ENCODE data around the gene OR2T1.
"Not testable (repeated sequence)": the region's sequence is repeated elsewhere in the genome, so short reads cannot be mapped to it uniquely, and the experiment has no call there.

OR2T1 gene

GRCh38 chr1:248402748-248403147, at the start of gene OR2T1:
TSS of gene OR2T1 (plus strand) at chr1:248403048. CDS start at chr1:248406148, 3,100 bp downstream.
- DNase-seq (ENCODE audit: low spot score), result no peak

GRCh38 chr1:248359415-248359814, 43.4 kb upstream of the OR2T1 start:
- no peak for DNase-seq (ENCODE audit: low spot score)

GRCh38 chr1:248361121-248361715, 41.6 kb upstream of the OR2T1 start, which contains the start of gene OR2T4:
TSS of gene OR2T4 (plus strand) at chr1:248361665. CDS start at chr1:248361665, 0 bp downstream.
- no peak for DNase-seq (ENCODE audit: low spot score)

GRCh38 chr1:248366609-248367008, 36.2 kb upstream of the OR2T1 start:
- DNase-seq (ENCODE audit: low spot score), result no peak

GRCh38 chr1:248372394-248372793, 30.5 kb upstream of the OR2T1 start:
- no peak for DNase-seq (ENCODE audit: low spot score)

GRCh38 chr1:248373761-248374160, 29.1 kb upstream of the OR2T1 start:
- DNase-seq (ENCODE audit: low spot score), result no peak

- DNase-seq (ENCODE audit: low spot score), result no peak
These were observed 27.4 kb upstream of the OR2T1 start, which contains the start of gene OR2T6 for GRCh38 chr1:248375446-248375845. TSS of gene OR2T6 (plus strand) at chr1:248375746. CDS start at chr1:248387609, 11,863 bp downstream.

- DNase-seq (ENCODE audit: low spot score), result no peak
These were observed 25.9 kb upstream of the OR2T1 start for GRCh38 chr1:248376916-248377315.

- DNase-seq (ENCODE audit: low spot score), result no peak
These were observed 22.0 kb upstream of the OR2T1 start for GRCh38 chr1:248380854-248381253.

GRCh38 chr1:248388426-248388825, 14.4 kb upstream of the OR2T1 start:
- DNase-seq (ENCODE audit: low spot score), result no peak

GRCh38 chr1:248393050-248393449, 9.8 kb upstream of the OR2T1 start:
- no peak for DNase-seq (ENCODE audit: low spot score)

GRCh38 chr1:248404024-248404423, 1.2 kb downstream of the OR2T1 start:
- DNase-seq (ENCODE audit: low spot score), result peak; percentile 35

- DNase-seq (ENCODE audit: low spot score), result no peak
These were observed 4.2 kb downstream of the OR2T1 start for GRCh38 chr1:248406721-248407692.

GRCh38 chr1:248416226-248416625, 13.4 kb downstream of the OR2T1 start:
- no peak for DNase-seq (ENCODE audit: low spot score)

GRCh38 chr1:248417854-248418253, 15.0 kb downstream of the OR2T1 start:
- no peak for DNase-seq (ENCODE audit: low spot score)

- DNase-seq (ENCODE audit: low spot score), result no peak
These were observed 18.5 kb downstream of the OR2T1 start for GRCh38 chr1:248421384-248421783.

GRCh38 chr1:248427526-248428191, 24.8 kb downstream of the OR2T1 start:
- DNase-seq (ENCODE audit: low spot score), result not testable (repeated sequence)

GRCh38 chr1:248428192-248428533, 25.3 kb downstream of the OR2T1 start:
- not testable (repeated sequence) for DNase-seq (ENCODE audit: low spot score)

GRCh38 chr1:248431683-248432082, 28.8 kb downstream of the OR2T1 start:
- not testable (repeated sequence) for DNase-seq (ENCODE audit: low spot score)

- not testable (repeated sequence) for DNase-seq (ENCODE audit: low spot score)
These were observed 29.4 kb downstream of the OR2T1 start for GRCh38 chr1:248432201-248432600.

GRCh38 chr1:248433811-248434415, 31.1 kb downstream of the OR2T1 start:
- DNase-seq (ENCODE audit: low spot score), result not testable (repeated sequence)

GRCh38 chr1:248434913-248435312, 32.1 kb downstream of the OR2T1 start:
- DNase-seq (ENCODE audit: low spot score), result not testable (repeated sequence)

All from AG08395 (cell line).